K562 treated with DMSO at 1 percent for 12 hours (cell line): ENCODE measurements around the gene E4F1. TPM values are rescaled to one million over a fixed set of nuclear protein-coding genes. Genes with fewer than 3 reads are reported as not detected.

ENCODE experiments used
- total RNA-seq: library from RNA; unstranded; fragments of 300-600 nt; gene quantifications from 2 replicates; pipeline ENCODE4 v1.2.3, GENCODE V29; 2022; ENCODE audit not compliant: insufficient read depth

The E4F1 gene
- total RNA-seq: 30.1 and 43.9 TPM in 2 replicates

GRCh38 chr16:2223221-2223941 lies at the start of gene E4F1:
E4F1 (plus strand) TSS chr16:2223591; CDS start chr16:2223614, 23 bp downstream.

GRCh38 chr16:2196162-2196980 lies 27.0 kb upstream of the E4F1 start, which contains the start of gene CASKIN1:
CASKIN1 (minus strand) TSS chr16:2196605; CDS start chr16:2196432, 173 bp downstream.

GRCh38 chr16:2205104-2205966 lies 18.1 kb upstream of the E4F1 start, which contains the start of gene MLST8:
MLST8 (plus strand) TSS chr16:2205454; CDS start chr16:2206086, 632 bp downstream.

GRCh38 chr16:2210386-2211365 lies 12.7 kb upstream of the E4F1 start, which contains the start of gene BRICD5:
BRICD5 (minus strand) TSS chr16:2210863; CDS start chr16:2210833, 30 bp downstream.

GRCh38 chr16:2214719-2214968 lies 8.7 kb upstream of the E4F1 start, which contains the start of gene PGP:
PGP (minus strand) TSS chr16:2214840; CDS start chr16:2214777, 63 bp downstream.

GRCh38 chr16:2236337-2237101 lies 13.1 kb downstream of the E4F1 start, which contains the start of gene DNASE1L2:
DNASE1L2 (plus strand) TSS chr16:2236444; CDS start chr16:2236817, 373 bp downstream.

GRCh38 chr16:2251296-2252111 lies 28.1 kb downstream of the E4F1 start, which contains the start of gene ECI1:
ECI1 (minus strand) TSS chr16:2251587; CDS start chr16:2251566, 21 bp downstream.

GRCh38 chr16:2267913-2268666 lies 44.7 kb downstream of the E4F1 start, which contains the start of gene RNPS1:
RNPS1 (minus strand) TSS chr16:2268126; CDS start chr16:2264643, 3,483 bp downstream.

Other genes with a start within 250 kb of the E4F1 start
- 0.89 TPM in 1 of 2 replicates, not detected in the other for gene NOXO1, start 242.1 kb upstream of the E4F1 start, total RNA-seq
- gene GFER, start 239.4 kb upstream of the E4F1 start, total RNA-seq: 46.5 and 60.5 TPM in 2 replicates
- gene SYNGR3, start 233.6 kb upstream of the E4F1 start, total RNA-seq: 24.1 and 36.4 TPM in 2 replicates
- gene ZNF598, start 213.8 kb upstream of the E4F1 start, total RNA-seq: 71.6 and 98.5 TPM in 2 replicates
- 1.8 and 4.4 TPM in 2 replicates for gene NPW, start 203.8 kb upstream of the E4F1 start, total RNA-seq
- 16.0 and 31.4 TPM in 2 replicates for gene NHERF2, start 196.7 kb upstream of the E4F1 start, total RNA-seq
- gene NTHL1, start 175.8 kb upstream of the E4F1 start, total RNA-seq: 17.7 and 38.6 TPM in 2 replicates
- 37.3 and 67.9 TPM in 2 replicates for gene TSC2, start 175.6 kb upstream of the E4F1 start, total RNA-seq
- gene PKD1, start 87.7 kb upstream of the E4F1 start, total RNA-seq: 55.0 and 106 TPM in 2 replicates
- 1.5 and 6.2 TPM in 2 replicates for gene RAB26, start 75.0 kb upstream of the E4F1 start, total RNA-seq
- 69.7 and 97.4 TPM in 2 replicates for gene TRAF7, start 67.8 kb upstream of the E4F1 start, total RNA-seq
- 1.6 and 3.2 TPM in 2 replicates for gene CASKIN1, start 27.0 kb upstream of the E4F1 start, total RNA-seq
- 57.4 and 63.7 TPM in 2 replicates for gene MLST8, start 18.1 kb upstream of the E4F1 start, total RNA-seq
- gene BRICD5, start 12.7 kb upstream of the E4F1 start, total RNA-seq: 10.4 and 37.8 TPM in 2 replicates
- 60.1 and 77.5 TPM in 2 replicates for gene PGP, start 8.8 kb upstream of the E4F1 start, total RNA-seq
- 3.0 and 4.9 TPM in 2 replicates for gene DNASE1L2, start 12.9 kb downstream of the E4F1 start, total RNA-seq
- 331 and 485 TPM in 2 replicates for gene ECI1, start 28.0 kb downstream of the E4F1 start, total RNA-seq
- 150 and 267 TPM in 2 replicates for gene RNPS1, start 44.5 kb downstream of the E4F1 start, total RNA-seq
- 12.0 and 28.5 TPM in 2 replicates for gene ABCA3, start 117.1 kb downstream of the E4F1 start, total RNA-seq
- 22.7 and 45.3 TPM in 2 replicates for gene CCNF, start 205.9 kb downstream of the E4F1 start, total RNA-seq
- 35.6 and 43.5 TPM in 2 replicates for gene TEDC2, start 236.5 kb downstream of the E4F1 start, total RNA-seq
- gene NTN3, start 247.7 kb downstream of the E4F1 start, total RNA-seq: not detected in 2 replicates